Endothelial cell of umbilical vein (primary cell): ENCODE data around the gene ULK1. TPM values are rescaled to one million over a fixed set of nuclear protein-coding genes. Genes with fewer than 3 reads are reported as not detected.

ENCODE experiments used
- BruUV-seq: library from RNA; stranded (reverse); fragments of 400-500 nt; replicated peaks from 2 replicates; lab custom pipeline; 2021; lab: Mats Ljungman, UMichigan
- CTCF ChIA-PET: fragments of 300-600, 350-600 bp; sonication (Branson Sonifier 250); formaldehyde crosslinking; loops from one replicate; lab custom pipeline; 2021; ENCODE audit warnings: antibody characterized with exemption, inconsistent platforms; lab: Charles Lee
- POLR2A ChIA-PET: fragments of 300-600, 350-600 bp; sonication (Branson Sonifier 250); formaldehyde crosslinking; loops from one replicate; lab custom pipeline; 2021; ENCODE audit warnings: antibody characterized with exemption, inconsistent platforms; lab: Charles Lee
- DNase-seq: peaks from one replicate; pipeline ENCODE4 v3.0.0-alpha.2; 2011; ENCODE audit warnings: low read depth, low spot score
- FAIRE-seq: peaks from 2 replicates; lab custom pipeline; 2011; peaks lifted over from hg19 to GRCh38; lab: Jason Lieb, UNC
- H2AFZ ChIP-seq: 2 replicates; pipeline ENCODE4 v1.6.0; 2012; ENCODE audit warnings: low read depth, low read length, control low read depth, inconsistent platforms
- H3K27ac ChIP-seq: 2 replicates; pipeline ENCODE4 v1.5.1; 2011; ENCODE audit warnings: low read depth, mild to moderate bottlenecking, control low read depth, low read length, moderate library complexity; ENCODE audit not compliant: insufficient read depth
- H3K27me3 ChIP-seq, 2 experiments: 2 replicates each; pipeline versions ENCODE4 v1.6.0 to v1.6.1; 2011; ENCODE audit warnings: low read length in 2 of 2, mixed read lengths in 1 of 2; ENCODE audit not compliant: control insufficient read depth in 2 of 2, insufficient read depth in 2 of 2
- H3K36me3 ChIP-seq, 2 experiments: 2 replicates in 1 of 2; 3 replicates in 1 of 2; pipeline ENCODE4 v1.5.1; 2011; ENCODE audit warnings: low read length in 2 of 2, mild to moderate bottlenecking in 1 of 2, moderate library complexity in 1 of 2; ENCODE audit not compliant: control insufficient read depth in 2 of 2, insufficient read depth in 2 of 2; ENCODE audit errors: extremely low read depth in 1 of 2
- H3K4me1 ChIP-seq: 3 replicates; pipeline ENCODE4 v1.5.1; 2011; ENCODE audit warnings: mild to moderate bottlenecking, low read length; ENCODE audit not compliant: control insufficient read depth, insufficient read depth; ENCODE audit errors: extremely low read depth
- H3K4me2 ChIP-seq: 2 replicates; pipeline ENCODE4 v1.6.1; 2011; ENCODE audit warnings: low read length, control low read depth, mixed read lengths; ENCODE audit not compliant: insufficient read depth
- H3K4me3 ChIP-seq, 3 experiments: fragments of 200-600 bp in 1 of 3; sonication (generic), shearing (Covaris generic) in 1 of 3; replicated peaks in 1 of 3; 2 replicates each; pipeline ENCODE4 v1.5.1; 2011 to 2016; ENCODE audit warnings: control low read depth in 3 of 3, low read length in 3 of 3, mild to moderate bottlenecking in 2 of 3, inconsistent platforms in 1 of 3, low read depth in 1 of 3, moderate library complexity in 1 of 3; ENCODE audit not compliant: insufficient read depth in 1 of 3
- H3K79me2 ChIP-seq: 2 replicates; pipeline ENCODE4 v1.6.0; 2012; ENCODE audit warnings: low read length, inconsistent platforms; ENCODE audit not compliant: control insufficient read depth, insufficient read depth
- H3K9ac ChIP-seq: replicated peaks from 2 replicates; pipeline ENCODE3; 2011; ENCODE audit warnings: low read length, control low read depth; ENCODE audit not compliant: insufficient read depth; ENCODE audit errors: extremely low read depth
- H3K9me1 ChIP-seq: replicated peaks from 3 replicates; pipeline ENCODE4 v1.6.0; 2011; ENCODE audit warnings: mild to moderate bottlenecking, low read length; ENCODE audit not compliant: control insufficient read depth, insufficient read depth; ENCODE audit errors: extremely low read depth
- H3K9me3 ChIP-seq: replicated peaks from 2 replicates; pipeline ENCODE4 v1.5.1; 2012; ENCODE audit warnings: low read length, inconsistent platforms; ENCODE audit not compliant: control insufficient read depth, insufficient read depth
- H4K20me1 ChIP-seq: replicated peaks from 2 replicates; pipeline ENCODE3; 2011; ENCODE audit warnings: mild to moderate bottlenecking, low read length; ENCODE audit not compliant: control insufficient read depth, insufficient read depth; ENCODE audit errors: extremely low read depth
- EZH2 ChIP-seq: IDR thresholded peaks from 2 replicates; pipeline ENCODE4 v1.6.1; 2012; ENCODE audit warnings: borderline replicate concordance, low read depth, mild to moderate bottlenecking, moderate library complexity, low read length, inconsistent platforms; ENCODE audit not compliant: severe bottlenecking
- FOS ChIP-seq: IDR thresholded peaks from 2 replicates; pipeline ENCODE4 v1.6.1; 2011; ENCODE audit warnings: mild to moderate bottlenecking, low read length, moderate library complexity, borderline replicate concordance; ENCODE audit not compliant: insufficient read depth
- GATA2 ChIP-seq: IDR thresholded peaks from 2 replicates; pipeline ENCODE4 v1.7.0; 2011; ENCODE audit warnings: low read depth, mild to moderate bottlenecking, moderate library complexity, mixed read lengths, low read length; ENCODE audit not compliant: insufficient read length, insufficient read depth
- MAX ChIP-seq: IDR thresholded peaks from 2 replicates; pipeline ENCODE4 v1.6.1; 2011; ENCODE audit not compliant: insufficient read depth, insufficient read length
- MYC ChIP-seq: IDR thresholded peaks from one replicate; pipeline ENCODE4 v1.6.1; 2011; ENCODE audit warnings: mild to moderate bottlenecking, low read depth, low read length
- dilution Hi-C: fragments of 300-500 bp; cut with MboI; formaldehyde crosslinking; loops from one replicate; pipeline ENCODE4 v1.15.0; 2019; ENCODE audit warnings: low sequenced_read_pairs; ENCODE audit not compliant: extremely low pct_ligation_motif_present
- intact Hi-C: fragments of 100-400 bp; cut with micrococcal nuclease; formaldehyde crosslinking; loops from one replicate; pipeline ENCODE4 v1.10.0; 2022
- polyA plus RNA-seq, 4 experiments: library from polyadenylated mRNA; depleted of rRNA in 3 of 4; stranded (reverse) in 3 of 4; unstranded in 1 of 4; fragments of >200 nt; gene quantifications; 2 replicates each; pipeline versions ENCODE4 v1.2.1 to v1.2.3, GENCODE V29; 2011 to 2012; ENCODE audit warnings: missing spikeins in 1 of 4
- total RNA-seq: library from RNA; stranded (reverse); gene quantifications from 2 replicates; pipeline ENCODE4 v1.2.3, GENCODE V29; 2021

ULK1 gene
- total and polyA plus RNA-seq, 2 donors (not counting 3 experiments of a cell fraction or from before 2014, with no cell fraction given): 14.4 to 38.2 TPM

- H3K9me1 ChIP-seq: no peaks in the 10 kb centered on the region
- FAIRE-seq (no peak), DNase-seq (no peak)
- H3K36me3 ChIP-seq: peaks cover 13 to 48% of the 10 kb centered on the region in 2 experiments
- no peaks in the 10 kb centered on the region for H3K9me3 ChIP-seq
- no TSS peak for BruUV-seq
- H4K20me1 ChIP-seq: no peaks in the 10 kb centered on the region
- CTCF ChIA-PET: interaction anchor here (1.1 kb wide), 1 partner anchor 58 kb away, joined by 4 read pairs; no protein-coding TSS in a partner anchor
- no peaks in the 10 kb centered on the region for H3K79me2 ChIP-seq
- peaks cover 12% of the 10 kb centered on the region for H3K4me1 ChIP-seq
- intact Hi-C loops (loop anchor here (1.0 to 2.0 kb wide), 2 partner anchors 16 to 17 kb away; partner anchors contain the start of gene PUS1), dilution Hi-C loops (no loop called here)
- no peak overlapping the region for H3K4me2 ChIP-seq
- H3K27ac ChIP-seq: peak overlapping the region; percentile 21
- H3K9ac ChIP-seq: no peak overlapping the region
- TF ChIP-seq EZH2: no peak
- no peak for TF ChIP-seq MAX
- no peak for TF ChIP-seq MYC
- POLR2A ChIA-PET: no interaction called here
- H3K27me3 ChIP-seq: no peaks in the 10 kb centered on the region
- H3K4me3 ChIP-seq: no peak overlapping the region
- no peak overlapping the region for H2AFZ ChIP-seq
Observed at GRCh38 chr12:131911851-131912477, 17.5 kb downstream of the ULK1 start.

GRCh38 chr12:131912518-131913274 lies 18.3 kb downstream of the ULK1 start:
- Histone ChIP-seq H3K9me1 (no peaks in the 10 kb centered on the region), H3K4me1 (peaks cover 12% of the 10 kb centered on the region), H3K27me3 (no peaks in the 10 kb centered on the region), H3K27ac (peak overlapping the region; percentile 21), H3K9me3 (no peaks in the 10 kb centered on the region), H3K9ac (no peak overlapping the region), H3K79me2 (no peaks in the 10 kb centered on the region), H3K4me2 (no peak overlapping the region), H3K4me3 (no peak overlapping the region), H3K36me3 (peaks cover 13 to 53% of the 10 kb centered on the region in 2 experiments), H4K20me1 (no peaks in the 10 kb centered on the region), H2AFZ (no peak overlapping the region)
- ChIA-PET POLR2A (no interaction called here), CTCF (no interaction called here)
- intact Hi-C loops (loop anchor here (1.0 to 2.0 kb wide), 2 partner anchors 16 kb away; partner anchors contain the start of gene PUS1), dilution Hi-C loops (no loop called here)
- no TSS peak for BruUV-seq
- FAIRE-seq (peak; percentile 84), DNase-seq (peak; percentile 85)
- peak; percentile 46 for TF ChIP-seq FOS
- TF ChIP-seq GATA2: no peak
